Chondrocyte (in vitro differentiated cells): ENCODE measurements around the gene INTS6. TPM values are rescaled to one million over a fixed set of nuclear protein-coding genes. Genes with fewer than 3 reads are reported as not detected.

ENCODE experiments used
- DNase-seq: peaks from one replicate; pipeline ENCODE4 v3.0.0; 2021; ENCODE audit warnings: mixed read lengths, low spot score
- H3K27ac Mint-ChIP-seq: one replicate; pipeline ENCODE4 v1.8.0; 2021; ENCODE audit warnings: mild to moderate bottlenecking, moderate library complexity, mixed read lengths; ENCODE audit not compliant: unreplicated experiment
- H3K27me3 Mint-ChIP-seq: 2 replicates; pipeline ENCODE4 v1.8.0; 2021; ENCODE audit warnings: low read depth, mixed read lengths
- H3K36me3 Mint-ChIP-seq: 2 replicates; pipeline ENCODE4 v1.8.0; 2021; ENCODE audit warnings: low read depth, mixed read lengths
- H3K4me1 Mint-ChIP-seq: 2 replicates; pipeline ENCODE4 v1.8.0; 2021; ENCODE audit warnings: low read depth, mild to moderate bottlenecking, mixed read lengths
- H3K4me3 Mint-ChIP-seq: one replicate; pipeline ENCODE4 v1.8.0; 2021; ENCODE audit warnings: mild to moderate bottlenecking, moderate library complexity, mixed read lengths; ENCODE audit not compliant: unreplicated experiment
- H3K9me3 Mint-ChIP-seq: 2 replicates; pipeline ENCODE4 v1.8.0; 2021; ENCODE audit warnings: low read depth, mixed read lengths
- total RNA-seq: library from RNA; stranded (reverse); gene quantifications from 3 replicates; pipeline ENCODE4 v1.2.1, GENCODE V29; 2021
- TF ChIP-seq, protein P1 (sequence below): fragments of 200-600 bp; sonication (generic); IDR thresholded peaks from 2 replicates; pipeline ENCODE4 v1.5.0; 2021; ENCODE audit warnings: antibody characterized with exemption, mild to moderate bottlenecking, moderate library complexity

INTS6 gene
- total RNA-seq, 1 donor from 2014 or later = 25.6 TPM

DNA sequence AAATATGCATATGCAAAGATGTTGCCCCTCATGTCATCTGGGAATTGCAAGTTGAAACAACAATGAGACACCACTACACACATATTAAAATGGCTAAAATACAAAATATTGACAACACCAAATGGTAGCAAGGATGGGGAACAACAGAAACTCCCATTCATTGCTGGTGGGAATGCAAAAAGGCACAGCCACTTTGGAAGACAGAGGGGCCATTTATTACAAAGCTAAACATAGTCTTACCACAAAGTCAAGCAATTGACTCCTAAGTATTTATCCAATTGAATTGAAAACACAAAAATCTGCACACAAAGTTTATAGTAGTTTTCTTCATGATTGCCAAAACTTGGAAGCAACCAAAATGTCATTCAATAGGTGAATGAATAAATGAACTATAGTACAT lies 119.4 kb downstream of the INTS6 start:
- Mint-ChIP-seq H3K36me3 (no peaks in the 10 kb centered on the region), H3K4me3 (no peak overlapping the region), H3K27me3 (no peaks in the 10 kb centered on the region), H3K4me1 (peaks cover 11% of the 10 kb centered on the region), H3K9me3 (no peaks in the 10 kb centered on the region), H3K27ac (no peak overlapping the region)
- DNase-seq = no peak
- TF ChIP-seq, protein P1, sequence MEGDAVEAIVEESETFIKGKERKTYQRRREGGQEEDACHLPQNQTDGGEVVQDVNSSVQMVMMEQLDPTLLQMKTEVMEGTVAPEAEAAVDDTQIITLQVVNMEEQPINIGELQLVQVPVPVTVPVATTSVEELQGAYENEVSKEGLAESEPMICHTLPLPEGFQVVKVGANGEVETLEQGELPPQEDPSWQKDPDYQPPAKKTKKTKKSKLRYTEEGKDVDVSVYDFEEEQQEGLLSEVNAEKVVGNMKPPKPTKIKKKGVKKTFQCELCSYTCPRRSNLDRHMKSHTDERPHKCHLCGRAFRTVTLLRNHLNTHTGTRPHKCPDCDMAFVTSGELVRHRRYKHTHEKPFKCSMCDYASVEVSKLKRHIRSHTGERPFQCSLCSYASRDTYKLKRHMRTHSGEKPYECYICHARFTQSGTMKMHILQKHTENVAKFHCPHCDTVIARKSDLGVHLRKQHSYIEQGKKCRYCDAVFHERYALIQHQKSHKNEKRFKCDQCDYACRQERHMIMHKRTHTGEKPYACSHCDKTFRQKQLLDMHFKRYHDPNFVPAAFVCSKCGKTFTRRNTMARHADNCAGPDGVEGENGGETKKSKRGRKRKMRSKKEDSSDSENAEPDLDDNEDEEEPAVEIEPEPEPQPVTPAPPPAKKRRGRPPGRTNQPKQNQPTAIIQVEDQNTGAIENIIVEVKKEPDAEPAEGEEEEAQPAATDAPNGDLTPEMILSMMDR = no peak

DNA sequence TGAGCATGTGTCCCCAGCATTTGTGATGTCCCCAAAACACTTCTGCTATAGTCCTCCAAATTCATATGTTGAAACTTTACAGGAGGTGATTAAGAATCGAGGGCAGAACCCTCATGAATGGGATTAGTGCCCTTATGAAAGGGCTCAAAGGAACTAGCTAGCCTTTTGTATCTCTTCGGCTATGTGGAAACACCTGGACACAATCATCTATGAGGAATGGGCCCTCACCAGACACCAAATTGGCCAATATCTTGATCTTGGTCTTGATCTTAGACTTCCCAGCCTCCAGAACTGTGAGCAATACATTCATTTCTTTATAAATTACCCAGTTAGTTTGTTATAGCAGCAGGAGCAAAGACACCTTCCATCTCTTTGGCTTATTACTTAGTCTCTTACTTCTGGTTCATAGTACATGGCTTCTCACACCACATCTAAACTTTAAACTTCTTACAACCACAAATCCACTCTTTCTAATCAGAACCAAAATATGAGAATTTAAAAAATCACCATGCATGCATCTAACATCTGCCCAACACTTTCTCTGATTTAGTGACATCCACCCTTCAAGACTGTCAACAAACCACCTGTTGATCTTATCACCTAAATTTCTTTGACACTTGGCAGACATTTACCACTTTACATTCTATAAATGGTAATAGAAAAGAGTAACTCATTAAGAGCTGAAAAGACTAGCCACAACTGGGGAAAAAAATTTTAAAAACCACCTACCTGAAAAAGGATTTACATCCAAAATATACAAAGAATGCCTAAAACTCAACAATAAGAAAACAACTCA lies 120.1 kb downstream of the INTS6 start:
- no peaks in the 10 kb centered on the region for H3K9me3 Mint-ChIP-seq
- H3K4me1 Mint-ChIP-seq = peaks cover 11% of the 10 kb centered on the region
- H3K36me3 Mint-ChIP-seq = no peaks in the 10 kb centered on the region
- no peaks in the 10 kb centered on the region for H3K27me3 Mint-ChIP-seq
- H3K27ac Mint-ChIP-seq = no peak overlapping the region
- no peak for DNase-seq
- no peak overlapping the region for H3K4me3 Mint-ChIP-seq
- TF ChIP-seq, protein P1 = no peak

DNA sequence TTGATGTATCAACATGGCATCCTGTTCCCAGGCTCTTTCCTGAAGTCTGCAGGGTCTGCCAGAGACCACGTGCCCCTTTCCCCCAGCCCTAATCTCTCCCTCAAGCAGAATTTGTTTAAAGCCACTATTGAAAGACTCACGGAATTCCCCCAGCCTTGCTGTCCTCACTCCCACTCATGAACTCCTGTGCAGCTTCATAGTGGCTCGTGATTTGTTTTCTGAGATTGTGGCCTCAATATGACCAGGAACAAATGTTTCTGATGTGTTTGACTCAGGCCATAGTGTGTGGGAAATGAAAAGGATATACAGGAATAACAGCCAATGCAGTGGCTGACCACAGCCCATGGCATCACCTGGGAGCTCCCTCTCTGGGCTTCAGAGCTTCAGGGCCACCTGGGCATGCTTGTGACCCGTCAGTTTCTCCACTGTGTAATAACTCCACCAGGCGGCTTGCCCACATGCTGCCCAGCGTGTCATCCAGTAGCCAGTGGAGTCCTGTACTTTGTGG lies 121.4 kb downstream of the INTS6 start:
- Mint-ChIP-seq H3K4me3 (no peak overlapping the region), H3K27ac (no peak overlapping the region), H3K9me3 (no peaks in the 10 kb centered on the region), H3K4me1 (peaks cover 11% of the 10 kb centered on the region), H3K27me3 (no peaks in the 10 kb centered on the region), H3K36me3 (no peaks in the 10 kb centered on the region)
- DNase-seq = no peak
- TF ChIP-seq, protein P1 = no peak

DNA sequence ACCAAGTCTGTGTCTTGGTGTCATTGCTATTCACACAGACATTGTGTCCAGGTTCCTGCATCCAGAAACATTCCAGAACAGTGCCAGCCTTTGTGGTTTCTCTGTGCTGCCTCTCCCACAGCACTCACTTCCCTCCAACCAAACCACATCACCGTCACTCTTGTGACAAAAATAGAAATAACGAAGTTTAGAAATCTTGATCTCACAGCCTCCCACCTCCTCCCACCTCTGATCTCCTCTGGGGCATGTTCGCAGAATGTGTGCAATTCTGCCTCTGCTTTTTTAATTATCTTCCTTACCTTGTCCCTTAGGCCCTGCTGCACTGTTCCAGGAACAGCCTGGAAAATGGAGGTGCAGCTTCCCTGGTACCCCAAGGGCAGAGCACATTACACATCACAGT lies 122.0 kb downstream of the INTS6 start:
- Mint-ChIP-seq H3K27ac (peak overlapping the region; percentile 3), H3K4me1 (peaks cover 11% of the 10 kb centered on the region), H3K9me3 (no peaks in the 10 kb centered on the region), H3K4me3 (no peak overlapping the region), H3K27me3 (no peaks in the 10 kb centered on the region), H3K36me3 (no peaks in the 10 kb centered on the region)
- no peak for DNase-seq
- TF ChIP-seq, protein P1 = no peak

DNA sequence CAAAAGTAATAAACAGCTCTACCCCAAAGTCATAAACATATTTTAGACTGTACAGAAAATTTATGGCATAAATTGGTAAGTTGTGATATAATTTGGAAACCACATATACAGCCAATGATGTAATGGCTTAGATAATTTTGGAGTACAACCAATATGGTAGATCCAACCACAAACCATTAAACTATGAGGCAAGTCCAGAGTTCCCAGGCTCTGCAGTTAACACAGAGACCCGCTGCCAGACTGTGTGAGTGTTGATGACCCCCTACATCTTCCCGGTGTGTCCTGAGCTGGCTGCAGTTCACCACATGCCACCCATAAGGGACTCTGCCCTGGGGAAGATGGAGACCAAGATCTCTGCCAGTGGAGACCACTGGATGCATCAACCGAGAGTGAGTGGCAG lies 123.2 kb downstream of the INTS6 start:
- DNase-seq = no peak
- H3K27me3 Mint-ChIP-seq = no peaks in the 10 kb centered on the region
- H3K27ac Mint-ChIP-seq = no peak overlapping the region
- no peaks in the 10 kb centered on the region for H3K9me3 Mint-ChIP-seq
- H3K36me3 Mint-ChIP-seq = no peaks in the 10 kb centered on the region
- TF ChIP-seq, protein P1 = no peak
- no peak overlapping the region for H3K4me3 Mint-ChIP-seq
- peaks cover 11% of the 10 kb centered on the region for H3K4me1 Mint-ChIP-seq
